GM12878 (cell line): ENCODE data around the gene VTN. TPM values are rescaled to one million over a fixed set of nuclear protein-coding genes. Genes with fewer than 3 reads are reported as not detected.

ENCODE experiments used
- ATAC-seq: fragments of 200-7000 bp; cut with Tn5 transposase; 3 replicates; pipeline ENCODE4 v1.9.1; 2020; ENCODE audit warnings: mild to moderate bottlenecking, moderate library complexity
- BruUV-seq: library from RNA; stranded (reverse); fragments of 400-500 nt; replicated peaks from 2 replicates; lab custom pipeline; 2021; lab: Mats Ljungman, UMichigan
- CTCF ChIA-PET: fragments of 300-600 bp; sonication (Branson Sonifier 250); formaldehyde crosslinking; extraction: SDS; loops from one replicate; lab custom pipeline; 2021; ENCODE audit warnings: inconsistent platforms; lab: Yijun Ruan, JAX
- POLR2A ChIA-PET: fragments of 350-600 bp; formaldehyde crosslinking; extraction: SDS; loops from one replicate; lab custom pipeline; 2021; ENCODE audit warnings: inconsistent platforms; lab: Charles Lee
- RAD21 ChIA-PET: fragments of 300-600 bp; sonication (Branson Sonifier 250); formaldehyde crosslinking; loops from one replicate; lab custom pipeline; 2023; ENCODE audit warnings: antibody characterized with exemption; ENCODE audit not compliant: unreplicated experiment; lab: Charles Lee
- SMC1A ChIA-PET: fragments of 300-600 bp; sonication (Branson Sonifier 250); formaldehyde crosslinking; loops from one replicate; lab custom pipeline; 2023; ENCODE audit not compliant: unreplicated experiment, uncharacterized antibody; lab: Charles Lee
- DNase-seq: peaks from one replicate; pipeline ENCODE4 v3.0.0-alpha.2; 2011; ENCODE audit warnings: low read depth, low spot score
- FAIRE-seq: peaks from 3 replicates; lab custom pipeline; 2011; peaks lifted over from hg19 to GRCh38; lab: Jason Lieb, UNC
- H2AFZ ChIP-seq: 2 replicates; pipeline ENCODE4 v1.6.0; 2011; ENCODE audit warnings: low read depth, low read length, control low read depth; ENCODE audit not compliant: control insufficient read depth
- H3K27ac ChIP-seq: 2 replicates; pipeline ENCODE4 v1.5.1; 2011; ENCODE audit warnings: control low read depth; ENCODE audit not compliant: control insufficient read depth, insufficient read depth
- H3K27me3 ChIP-seq, 2 experiments: replicated peaks in 1 of 2; 2 replicates each; pipeline versions ENCODE4 v1.6.0 to v1.6.1; 2011; ENCODE audit warnings: low read length in 1 of 2; ENCODE audit not compliant: control insufficient read depth in 2 of 2, insufficient read depth in 2 of 2
- H3K36me3 ChIP-seq, 2 experiments: 2 replicates each; pipeline ENCODE4 v1.5.1; 2011; ENCODE audit warnings: low read length in 1 of 2; ENCODE audit not compliant: control insufficient read depth in 2 of 2, insufficient read depth in 2 of 2
- H3K4me1 ChIP-seq: 2 replicates; pipeline ENCODE4 v1.6.1; 2011; ENCODE audit warnings: mild to moderate bottlenecking, low read length, moderate library complexity, mixed read lengths; ENCODE audit not compliant: control insufficient read depth, insufficient read depth
- H3K4me2 ChIP-seq: 2 replicates; pipeline ENCODE4 v1.6.0; 2011; ENCODE audit warnings: control low read depth; ENCODE audit not compliant: control insufficient read depth, insufficient read depth
- H3K4me3 ChIP-seq: fragments of 200-600 bp; sonication (generic); 2 replicates; pipeline ENCODE4 v1.5.1; 2016
- H3K79me2 ChIP-seq: 2 replicates; pipeline ENCODE4 v1.6.0; 2011; ENCODE audit warnings: low read length; ENCODE audit not compliant: control insufficient read depth, insufficient read depth
- H3K9ac ChIP-seq: 2 replicates; pipeline ENCODE4 v1.8.0; 2011; ENCODE audit warnings: low read length, control low read depth, mixed read lengths; ENCODE audit not compliant: control insufficient read depth, insufficient read depth
- H3K9me3 ChIP-seq: replicated peaks from 3 replicates; pipeline ENCODE4 v1.5.1; 2011; ENCODE audit warnings: mild to moderate bottlenecking, low read length; ENCODE audit not compliant: control insufficient read depth, insufficient read depth
- H4K20me1 ChIP-seq: 2 replicates; pipeline ENCODE4 v1.6.0; 2011; ENCODE audit not compliant: control insufficient read depth, insufficient read depth
- CREM ChIP-seq: IDR thresholded peaks from 2 replicates; pipeline ENCODE4 v1.6.1; 2014; ENCODE audit warnings: antibody characterized with exemption, low read depth
- EED ChIP-seq: sonication (generic); IDR thresholded peaks from 2 replicates; pipeline ENCODE4 v1.6.1; 2016; ENCODE audit warnings: antibody characterized with exemption, low read depth
- ETV6 ChIP-seq, 2 experiments: fragments of 450-650 bp in 1 of 2; IDR thresholded peaks in 1 of 2; conservative IDR thresholded peaks in 1 of 2; 2 replicates each; pipeline ENCODE4 v1.6.1; 2014; ENCODE audit warnings: antibody characterized with exemption in 1 of 2, borderline replicate concordance in 1 of 2, low read depth in 1 of 2, mild to moderate bottlenecking in 1 of 2, moderate library complexity in 1 of 2
- NFIC ChIP-seq: IDR thresholded peaks from 2 replicates; pipeline ENCODE4 v1.6.1; 2012; ENCODE audit warnings: low read depth, mild to moderate bottlenecking, inconsistent platforms, low read length, moderate library complexity
- NFXL1 ChIP-seq: fragments of 450-650 bp; IDR thresholded peaks from 2 replicates; pipeline ENCODE4 v1.6.1; 2017; ENCODE audit warnings: antibody characterized with exemption, mild to moderate bottlenecking, borderline replicate concordance
- PAX5 ChIP-seq: IDR thresholded peaks from 2 replicates; pipeline ENCODE4 v1.6.1; 2011; ENCODE audit warnings: low read depth, low read length, borderline replicate concordance
- SMARCA5 ChIP-seq: fragments of 450-650 bp; IDR thresholded peaks from 2 replicates; pipeline ENCODE4 v1.6.1; 2017; ENCODE audit warnings: mild to moderate bottlenecking
- SREBF2 ChIP-seq: IDR thresholded peaks from 2 replicates; pipeline ENCODE4 v1.6.1; 2012; ENCODE audit warnings: mild to moderate bottlenecking, low read length
- ZBTB33 ChIP-seq: fragments of 450-650 bp; IDR thresholded peaks from 2 replicates; pipeline ENCODE4 v1.6.1; 2017; ENCODE audit warnings: mild to moderate bottlenecking
- ZNF592 ChIP-seq: fragments of 450-650 bp; IDR thresholded peaks from 2 replicates; pipeline ENCODE4 v1.6.1; 2017; ENCODE audit warnings: mild to moderate bottlenecking, moderate library complexity
- WGBS: methylation state at CpG from one replicate; pipeline ENCODE4 v1.1.6; 2016; ENCODE audit warnings: low lambda C conversion rate; ENCODE audit not compliant: insufficient replicate concordance, insufficient coverage; ENCODE audit errors: missing lambda C conversion rate; 5-methylcytosine and 5-hydroxymethylcytosine counted together
- in situ Hi-C: fragments of 300-500 bp; cut with MboI; formaldehyde crosslinking; loops from 9 replicates; pipeline ENCODE4 v1.14.3; 2018; ENCODE audit warnings: mixed read lengths
- intact Hi-C: fragments of 100-400 bp; cut with micrococcal nuclease; formaldehyde crosslinking; loops from one replicate; pipeline ENCODE4 v1.14.2; 2022; ENCODE audit not compliant: unreplicated experiment
- polyA plus RNA-seq, 11 experiments: library from polyadenylated mRNA; depleted of rRNA in 4 of 11; unstranded in 6 of 11; stranded (reverse) in 5 of 11; fragments of >200 nt; fragmentation: Nextera tagmentation in 4 of 11; fragmentation: Illumina TruSeq in 1 of 11; extraction: Ambion mirVana in 4 of 11; extraction: Trizol in 1 of 11; gene quantifications; 1 replicate in 1 of 11; 2 replicates in 10 of 11; pipeline versions ENCODE4 v1.2.1 to v1.2.3, GENCODE V29; 2011 to 2016; ENCODE audit warnings: inconsistent platforms in 2 of 11, missing spikeins in 2 of 11, low read depth in 1 of 11
- total RNA-seq, 4 experiments: library from RNA; depleted of rRNA in 3 of 4; stranded (reverse); fragments of >200 nt in 3 of 4; fragmentation: Illumina TruSeq in 1 of 4; extraction: Trizol in 1 of 4; gene quantifications; 2 replicates each; pipeline versions ENCODE4 v1.2.1 to v1.2.3, GENCODE V29; 2013 to 2021
- TF ChIP-seq, protein P1 (sequence below): fragments of 450-650 bp; IDR thresholded peaks from 2 replicates; pipeline ENCODE4 v1.6.1; 2016; ENCODE audit warnings: mild to moderate bottlenecking

Gene VTN
- total and polyA plus RNA-seq, 10 of the 15 experiments (the other 5 are each of a cell fraction or from before 2014, with no cell fraction given): 0.04 to 1.3 (median 0.13) TPM; not detected in 5

DNA sequence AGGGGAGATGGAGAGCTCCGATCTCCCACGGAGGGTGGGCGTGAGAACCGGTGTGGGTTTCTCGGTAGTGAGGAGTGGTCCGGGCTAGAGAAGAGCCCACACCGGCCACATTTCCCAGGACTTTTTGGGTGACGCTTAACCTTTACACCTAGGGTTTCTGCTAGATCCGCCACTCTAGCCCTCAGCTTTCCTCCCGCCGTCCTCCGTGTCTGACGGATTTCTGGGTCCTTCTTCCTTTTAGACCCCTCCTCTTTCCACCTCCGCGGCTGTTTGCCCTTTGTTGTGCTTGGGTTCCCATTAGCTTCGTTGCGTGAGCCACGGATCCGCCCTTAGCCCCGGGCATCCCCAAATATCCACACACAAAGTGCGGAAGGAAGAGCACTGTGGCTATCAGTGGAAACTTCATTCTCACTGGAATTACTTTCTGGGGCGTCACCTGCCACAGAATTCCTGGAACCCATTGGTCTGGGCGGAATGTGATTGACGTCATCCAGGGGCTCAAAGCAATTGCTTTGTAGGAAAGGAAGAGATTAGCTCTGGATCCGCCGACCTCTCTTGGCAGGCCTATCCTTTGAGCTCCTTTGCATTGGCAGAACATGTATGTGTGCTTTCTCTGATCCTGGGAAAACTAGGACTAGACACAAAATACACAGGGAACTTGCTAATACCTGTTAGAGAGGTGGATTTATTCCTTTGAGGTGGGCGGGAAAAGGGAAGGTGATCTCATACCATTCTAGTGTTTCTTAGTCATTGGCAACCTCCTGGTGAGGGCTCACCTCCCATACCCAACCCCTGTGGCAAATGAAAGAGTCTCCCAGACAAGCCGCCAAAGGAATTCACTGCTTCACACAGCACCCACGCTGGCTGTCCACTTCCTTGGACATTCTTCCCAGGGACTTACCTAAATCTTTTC is 33.9 kb downstream of the VTN start (continued):
- TF ChIP-seq, protein P1, sequence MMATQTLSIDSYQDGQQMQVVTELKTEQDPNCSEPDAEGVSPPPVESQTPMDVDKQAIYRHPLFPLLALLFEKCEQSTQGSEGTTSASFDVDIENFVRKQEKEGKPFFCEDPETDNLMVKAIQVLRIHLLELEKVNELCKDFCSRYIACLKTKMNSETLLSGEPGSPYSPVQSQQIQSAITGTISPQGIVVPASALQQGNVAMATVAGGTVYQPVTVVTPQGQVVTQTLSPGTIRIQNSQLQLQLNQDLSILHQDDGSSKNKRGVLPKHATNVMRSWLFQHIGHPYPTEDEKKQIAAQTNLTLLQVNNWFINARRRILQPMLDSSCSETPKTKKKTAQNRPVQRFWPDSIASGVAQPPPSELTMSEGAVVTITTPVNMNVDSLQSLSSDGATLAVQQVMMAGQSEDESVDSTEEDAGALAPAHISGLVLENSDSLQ: no peak

- Histone ChIP-seq H3K79me2 (peaks cover 19% of the 10 kb centered on the region), H3K4me1 (peaks cover 3% of the 10 kb centered on the region), H3K9ac (peak within 1 kb of the TSS; percentile 64), H2AFZ (peak within 1 kb of the TSS; percentile 85), H3K9me3 (no peaks in the 10 kb centered on the region), H3K4me2 (peak within 1 kb of the TSS; percentile 88), H3K36me3 (peaks cover 0 to 7% of the 10 kb centered on the region in 2 experiments; a peak in 3 of 4 replicates), H4K20me1 (no peaks in the 10 kb centered on the region; the same call in 1 of the 2 replicates), H3K27me3 (no peaks in the 10 kb centered on the region), H3K27ac (peak within 1 kb of the TSS; percentile 36), H3K4me3 (peak within 1 kb of the TSS; percentile 88)
- POLR2A ChIA-PET: interaction anchor here (0.5 to 2.4 kb wide), 15 partner anchors 13 to 852 kb away, joined by 3 to 26 read pairs (median 3); partner anchors contain the start of genes PIGS, POLDIP2 and TMEM97
- ATAC-seq: peak; percentile 98
- RAD21 ChIA-PET: interaction anchor here (0.8 to 3.9 kb wide), 16 partner anchors 10 to 575 kb away, joined by 3 to 31 read pairs (median 5); partner anchors contain the start of genes POLDIP2 and TMEM97
- peak; percentile 92 for FAIRE-seq
- CTCF ChIA-PET: interaction anchor here (0.6 to 3.6 kb wide), 17 partner anchors 9 to 681 kb away, joined by 3 to 29 read pairs (median 5); partner anchors contain the start of genes POLDIP2 and TMEM97
- in situ Hi-C loops (loop anchor here (10.0 kb wide), 1 partner anchor 619 kb away; the partner anchor contains the start of gene PHF12), intact Hi-C loops (loop anchor here (1.0 kb wide), 2 partner anchors 16 to 22 kb away; partner anchors contain the start of genes POLDIP2 and TMEM97)
- DNase-seq: peak; percentile 98
- SMC1A ChIA-PET: interaction anchor here (0.8 to 3.6 kb wide), 13 partner anchors 9 to 276 kb away, joined by 3 to 27 read pairs (median 4); partner anchors contain the start of gene POLDIP2
- WGBS: 1% methylated on average over 62 of the region's 62 CpGs
- no TSS peak for BruUV-seq
- TF ChIP-seq SMARCA5 (no peak), SREBF2 (peak; percentile 42; the same call in 1 of the 2 replicates), PAX5 (no peak), EED (no peak), ZNF592 (no peak), ETV6 (conservative IDR thresholded peaks at IDR 0.05 in 1 of 2, IDR thresholded peaks at IDR 0.05 in 1 of 2; ENCODE audit: borderline replicate concordance in 1 of 2, low read depth in 1 of 2) (no peak), CREM (peak; percentile 99), NFIC (no peak), ZBTB33 (no peak), NFXL1 (no peak)
Measured at GRCh38 chr17:28335201-28335958, 34.7 kb downstream of the VTN start, which contains the start of the genes IFT20 and TNFAIP1. TSS of gene IFT20 (minus strand) at chr17:28335472. CDS start at chr17:28331985, 3,487 bp downstream. TSS of gene TNFAIP1 (plus strand) at chr17:28335761. CDS start at chr17:28339522, 3,761 bp downstream.
